HepG2 (cell line): Measurements from ENCODE around the gene TBL3. TPM values are rescaled to one million over a fixed set of nuclear protein-coding genes. Genes with fewer than 3 reads are reported as not detected.

Source experiments
- ATAC-seq: fragments of 200-7000 bp; cut with Tn5 transposase; 3 replicates; pipeline ENCODE4 v1.9.1; 2020; ENCODE audit warnings: mild to moderate bottlenecking, moderate library complexity
- BruUV-seq: library from RNA; stranded (reverse); fragments of 400-500 nt; replicated peaks from 2 replicates; lab custom pipeline; 2021; lab: Mats Ljungman, UMichigan
- CTCF ChIA-PET: fragments of 300-600 bp; formaldehyde crosslinking; extraction: SDS; loops from one replicate; lab custom pipeline; 2021; ENCODE audit warnings: low total read pairs, inconsistent platforms, low intra/inter-chr PET ratio; lab: Yijun Ruan, JAX
- POLR2A ChIA-PET: fragments of 350-600 bp; sonication (Branson Sonifier 250); formaldehyde crosslinking; loops from one replicate; lab custom pipeline; 2020; ENCODE audit warnings: antibody characterized with exemption, inconsistent platforms; lab: Yijun Ruan, JAX
- DNase-seq: peaks from one replicate; pipeline ENCODE4 v3.0.0-alpha.2; 2015; ENCODE audit warnings: low spot score
- FAIRE-seq: peaks from 3 replicates; lab custom pipeline; 2011; peaks lifted over from hg19 to GRCh38; lab: Jason Lieb, UNC
- H2AFZ ChIP-seq: one replicate; pipeline ENCODE4 v1.6.1; 2011; ENCODE audit warnings: low read length, inconsistent platforms
- H3K27ac ChIP-seq: fragments of 300-600 bp; 3 replicates; pipeline ENCODE4 v1.8.0; 2011; ENCODE audit warnings: mixed run types, mild to moderate bottlenecking, mixed read lengths, low read length, inconsistent platforms; ENCODE audit not compliant: insufficient read depth; ENCODE audit errors: extremely low read length
- H3K27me3 ChIP-seq, 2 experiments: fragments of 200-600 bp in 1 of 2; 2 replicates in 1 of 2; 3 replicates in 1 of 2; pipeline versions ENCODE4 v1.6.0 to v1.8.0; 2011; ENCODE audit warnings: low read length in 2 of 2, mild to moderate bottlenecking in 2 of 2, moderate library complexity in 2 of 2, inconsistent platforms in 1 of 2; ENCODE audit not compliant: insufficient read depth in 2 of 2, control insufficient read depth in 1 of 2
- H3K36me3 ChIP-seq, 2 experiments: fragments of 200-600 bp in 1 of 2; replicated peaks in 1 of 2; 2 replicates in 1 of 2; 3 replicates in 1 of 2; pipeline versions ENCODE4 v1.5.1 to v1.8.0; 2011; ENCODE audit warnings: low read length in 2 of 2, inconsistent platforms in 1 of 2; ENCODE audit not compliant: insufficient read depth in 2 of 2, control insufficient read depth in 1 of 2
- H3K4me1 ChIP-seq: 2 replicates; pipeline ENCODE4 v1.5.1; 2012; ENCODE audit warnings: low read length, inconsistent platforms; ENCODE audit not compliant: insufficient read depth
- H3K4me2 ChIP-seq: 2 replicates; pipeline ENCODE4 v1.6.0; 2011; ENCODE audit warnings: low read depth, low read length, inconsistent platforms
- H3K4me3 ChIP-seq, 3 experiments: fragments of 200-600 bp in 1 of 3; sonication (generic), shearing (Covaris generic) in 1 of 3; replicated peaks in 1 of 3; 2 replicates each; pipeline ENCODE4 v1.5.1; 2011 to 2016; ENCODE audit warnings: low read length in 3 of 3, inconsistent platforms in 2 of 3, low read depth in 2 of 3, mild to moderate bottlenecking in 2 of 3, control low read depth in 1 of 3, mixed read lengths in 1 of 3; ENCODE audit not compliant: insufficient read depth in 1 of 3
- H3K79me2 ChIP-seq: one replicate; pipeline ENCODE4 v1.6.1; 2011; ENCODE audit warnings: low read length, inconsistent platforms; ENCODE audit not compliant: insufficient read depth
- H3K9ac ChIP-seq: 2 replicates; pipeline ENCODE4 v1.6.0; 2011; ENCODE audit warnings: mild to moderate bottlenecking, low read depth, low read length, inconsistent platforms; ENCODE audit not compliant: insufficient read depth
- H3K9me3 ChIP-seq: 2 replicates; pipeline ENCODE4 v1.5.1; 2012; ENCODE audit warnings: mild to moderate bottlenecking, low read length
- H4K20me1 ChIP-seq: 2 replicates; pipeline ENCODE4 v1.6.0; 2011; ENCODE audit warnings: inconsistent platforms, mild to moderate bottlenecking, low read length, moderate library complexity; ENCODE audit not compliant: insufficient read depth
- AGO2 ChIP-seq: fragments of 200-400 bp; formaldehyde crosslinking; optimal IDR thresholded peaks from 2 replicates; pipeline ENCODE3; 2017; ENCODE audit warnings: mild to moderate bottlenecking, low read depth, low read length, moderate library complexity
- ATAD3A ChIP-seq: sonication (generic); formaldehyde crosslinking; IDR thresholded peaks from 2 replicates; pipeline ENCODE4 v1.4.0; 2020; ENCODE audit warnings: missing genetic modification reagents
- CHD4 ChIP-seq: fragments of 200-600 bp; sonication (generic); IDR thresholded peaks from 2 replicates; pipeline ENCODE4 v1.7.0; 2017; ENCODE audit warnings: mild to moderate bottlenecking, low read length, borderline replicate concordance
- FOXJ3 ChIP-seq: sonication (generic); formaldehyde crosslinking; IDR thresholded peaks from 2 replicates; pipeline ENCODE4 v1.4.0; 2020; ENCODE audit warnings: missing genetic modification reagents, mild to moderate bottlenecking, borderline replicate concordance
- HIVEP1 ChIP-seq: sonication (generic); formaldehyde crosslinking; IDR thresholded peaks from 2 replicates; pipeline ENCODE4 v1.4.0; 2020; ENCODE audit warnings: mild to moderate bottlenecking, missing genetic modification reagents
- HOXD1 ChIP-seq: sonication (generic); formaldehyde crosslinking; IDR thresholded peaks from 2 replicates; pipeline ENCODE4 v1.5.0; 2020; ENCODE audit warnings: missing genetic modification reagents
- MAFG ChIP-seq: sonication (generic); formaldehyde crosslinking; IDR thresholded peaks from 2 replicates; pipeline ENCODE4 v1.5.1; 2020; ENCODE audit warnings: mild to moderate bottlenecking, missing genetic modification reagents
- POLR2G ChIP-seq: fragments of 200-400 bp; formaldehyde crosslinking; IDR thresholded peaks from 2 replicates; pipeline ENCODE4 v1.6.1; 2018; ENCODE audit warnings: mild to moderate bottlenecking, low read depth, low read length, moderate library complexity
- RARA ChIP-seq: IDR thresholded peaks from 2 replicates; pipeline ENCODE4 v1.6.1; 2016; ENCODE audit warnings: missing genetic modification reagents, missing compliant biosample characterization
- RCOR2 ChIP-seq: IDR thresholded peaks from 2 replicates; pipeline ENCODE4 v1.6.1; 2016; ENCODE audit warnings: missing biosample characterization, missing genetic modification reagents
- REL ChIP-seq: sonication (generic); formaldehyde crosslinking; conservative IDR thresholded peaks from 2 replicates; pipeline ENCODE4 v1.8.0; 2022; ENCODE audit warnings: mild to moderate bottlenecking, missing genetic modification reagents, moderate library complexity
- RFX3 ChIP-seq: IDR thresholded peaks from 2 replicates; pipeline ENCODE4 v1.6.1; 2016; ENCODE audit warnings: missing biosample characterization, missing genetic modification reagents
- YY1 ChIP-seq: IDR thresholded peaks from 2 replicates; pipeline ENCODE4 v1.6.1; 2011; ENCODE audit warnings: low read length, low read depth, moderate library complexity, mild to moderate bottlenecking; ENCODE audit not compliant: insufficient read depth, insufficient replicate concordance
- ZNF276 ChIP-seq: sonication (generic); formaldehyde crosslinking; IDR thresholded peaks from 2 replicates; pipeline ENCODE4 v1.4.0; 2020; ENCODE audit warnings: mild to moderate bottlenecking, low read depth, missing genetic modification reagents
- ZNF282 ChIP-seq: fragments of 450-650 bp; IDR thresholded peaks from 2 replicates; pipeline ENCODE4 v1.6.1; 2018; ENCODE audit not compliant: partially characterized antibody
- ZNF574 ChIP-seq: sonication (generic); formaldehyde crosslinking; IDR thresholded peaks from 2 replicates; pipeline ENCODE4 v1.4.0; 2020; ENCODE audit warnings: missing genetic modification reagents
- ZNF616 ChIP-seq: sonication (generic); formaldehyde crosslinking; IDR thresholded peaks from 2 replicates; pipeline ENCODE4 v1.5.0; 2020; ENCODE audit warnings: low read depth, mild to moderate bottlenecking, missing genetic modification reagents
- ZSCAN20 ChIP-seq: sonication (generic); formaldehyde crosslinking; IDR thresholded peaks from 2 replicates; pipeline ENCODE4 v1.4.0; 2020; ENCODE audit warnings: missing genetic modification reagents, mild to moderate bottlenecking, borderline replicate concordance
- WGBS: methylation state at CpG from one replicate; pipeline ENCODE4 v1.1.6; 2017; ENCODE audit warnings: low lambda C conversion rate; 5-methylcytosine and 5-hydroxymethylcytosine counted together
- in situ Hi-C: cut with HindIII; loops from 2 replicates; pipeline ENCODE4 v1.10.0; 2017; ENCODE audit warnings: low pct_unique_long_range_greater_than_20kb; ENCODE audit not compliant: extremely low pct_ligation_motif_present
- intact Hi-C: fragments of 100-400 bp; cut with micrococcal nuclease; formaldehyde crosslinking; loops from one replicate; pipeline ENCODE4 v1.10.0; 2022; ENCODE audit not compliant: unreplicated experiment
- polyA plus RNA-seq, 8 experiments: library from polyadenylated mRNA; depleted of rRNA in 3 of 8; stranded (reverse) in 7 of 8; unstranded in 1 of 8; fragments of >200 nt; fragmentation: Illumina TruSeq in 4 of 8; extraction: Trizol in 4 of 8; gene quantifications; 2 replicates each; pipeline versions ENCODE4 v1.2.1 to v1.2.3, GENCODE V29; 2011 to 2016; ENCODE audit warnings: low read depth in 4 of 8, missing spikeins in 1 of 8, mixed read lengths in 1 of 8; ENCODE audit not compliant: insufficient read depth in 1 of 8
- total RNA-seq, 5 experiments: library from RNA; depleted of rRNA; stranded (reverse); fragments of >200 nt; fragmentation: Illumina TruSeq; extraction: Trizol; gene quantifications; 2 replicates each; pipeline ENCODE4 v1.2.3, GENCODE V29; 2016; ENCODE audit warnings: low read depth in 1 of 5
- TF ChIP-seq, protein P1 (sequence below): IDR thresholded peaks from 2 replicates; pipeline ENCODE4 v1.6.1; 2012; ENCODE audit warnings: inconsistent platforms

TBL3 gene
- total and polyA plus RNA-seq, 2 of the 13 experiments (the other 11 are each of a cell fraction or from before 2014, with no cell fraction given): 16.8 to 38.0 TPM

GRCh38 chr16:2025878-2026460, 54.1 kb downstream of the TBL3 start (continued):
- TF ChIP-seq RARA (CRISPR knock-in tag): no peak
- no peak for TF ChIP-seq RCOR2 (CRISPR knock-in tag)
- no peak for TF ChIP-seq ATAD3A (CRISPR knock-in tag)
- TF ChIP-seq ZSCAN20 (CRISPR knock-in tag): no peak
- peak; percentile 17; the same call in 1 of the 2 replicates for TF ChIP-seq HIVEP1 (CRISPR knock-in tag)
- TF ChIP-seq MAFG (CRISPR knock-in tag): no peak
- TF ChIP-seq YY1: no peak
- TF ChIP-seq AGO2: no peak
- no peak for TF ChIP-seq HOXD1 (CRISPR knock-in tag)
- TF ChIP-seq, protein P1, sequence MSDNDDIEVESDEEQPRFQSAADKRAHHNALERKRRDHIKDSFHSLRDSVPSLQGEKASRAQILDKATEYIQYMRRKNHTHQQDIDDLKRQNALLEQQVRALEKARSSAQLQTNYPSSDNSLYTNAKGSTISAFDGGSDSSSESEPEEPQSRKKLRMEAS: 0 out of 2 replicates have a peak, but pooled peaks have one; percentile 19
- no peak for TF ChIP-seq CHD4
- no peak for TF ChIP-seq POLR2G
- TF ChIP-seq, all 625 proteins: peak for 9

GRCh38 chr16:2026461-2027023, 54.7 kb downstream of the TBL3 start, which contains the start of gene NHERF2:
Gene NHERF2, plus strand, starts transcription at chr16:2026902. Its CDS starts 104 bp downstream, at chr16:2027006.
- Histone ChIP-seq H3K4me3 (peak within 1 kb of the TSS; percentile 59 to 79 (median 77)), H3K27me3 (peaks cover 1 to 9% of the 10 kb centered on the region in 2 experiments; a peak in 2 of 5 replicates), H3K79me2 (peaks cover 3% of the 10 kb centered on the region), H3K9ac (peak within 1 kb of the TSS; percentile 60), H3K9me3 (no peaks in the 10 kb centered on the region), H3K36me3 (no peaks in the 10 kb centered on the region), H4K20me1 (0 out of 2 replicates have a peak, but pooled peaks cover 7% of the 10 kb centered on the region), H3K4me2 (peak within 1 kb of the TSS; percentile 89), H2AFZ (no peak within 1 kb of the TSS), H3K4me1 (peaks cover 65% of the 10 kb centered on the region), H3K27ac (no peak within 1 kb of the TSS)
- ATAC-seq (no peak; the same call in 2 of the 3 replicates), DNase-seq (no peak), FAIRE-seq (no peak)
- 5% methylated on average over 8 of the region's 59 CpGs for WGBS
- ChIA-PET POLR2A (interaction anchor here (1.0 to 6.2 kb wide), 7 partner anchors 8 to 129 kb away, joined by 3 to 62 read pairs (median 7); partner anchors contain the start of genes NTHL1, TRAF7 and TSC2), CTCF (no interaction called here)
- in situ Hi-C loops (no loop called here), intact Hi-C loops (no loop called here)
- no TSS peak for BruUV-seq
- TF ChIP-seq REL (CRISPR knock-in tag): no peak
- TF ChIP-seq ZNF282: no peak
- TF ChIP-seq ZNF276 (CRISPR knock-in tag): no peak
- no peak for TF ChIP-seq ZNF574 (CRISPR knock-in tag)
- TF ChIP-seq FOXJ3: no peak
- TF ChIP-seq ZNF616: no peak
- TF ChIP-seq RFX3 (CRISPR knock-in tag): no peak
